Subcutaneous preadipocyte (primary cell): ENCODE measurements around the gene LCE3A. TPM values are rescaled to one million over a fixed set of nuclear protein-coding genes. Genes with fewer than 3 reads are reported as not detected.

Experiments
- small RNA-seq: library from RNA; depleted of rRNA; stranded (forward); fragments of <200 nt; gene quantifications from one replicate; pipeline ENCODE3, GENCODE V24; 2012
- total RNA-seq: library from RNA; depleted of rRNA; stranded (reverse); fragments of >200 nt; gene quantifications from 2 replicates; pipeline ENCODE4 v1.2.3, GENCODE V29; 2012

The LCE3A gene
- total RNA-seq = not detected in 2 replicates

GRCh38 chr1:152622803-152623202, at the start of gene LCE3A:
TSS of gene LCE3A (minus strand) at chr1:152623103. CDS start at chr1:152623103, 0 bp downstream.

DNA sequence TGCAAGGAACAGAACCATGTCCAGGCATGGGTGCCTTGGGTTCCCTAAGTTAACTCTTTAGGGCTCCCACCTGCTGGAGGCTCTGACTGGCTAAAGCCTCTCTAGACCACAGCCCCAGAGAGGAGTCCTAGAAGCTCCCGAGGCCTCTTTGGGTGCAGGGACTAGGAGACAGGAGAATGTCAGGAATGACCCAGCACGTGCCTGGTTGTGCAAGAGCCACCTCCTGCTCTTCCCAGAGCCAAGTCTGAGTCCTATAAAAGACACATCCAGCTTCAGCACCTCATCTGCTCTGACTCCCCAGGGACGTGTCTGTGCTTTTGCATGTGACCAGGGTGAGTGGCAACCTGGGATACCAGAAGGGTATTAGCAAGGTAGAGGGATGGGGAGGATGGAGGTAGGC, 40.2 kb upstream of the LCE3A start, which contains the start of gene LCE2D:
TSS of gene LCE2D (plus strand) at position 283 of the 400 bp plus-strand sequence. CDS start 726 bp downstream, outside the sequence.

GRCh38 chr1:152613511-152613910, 9.4 kb downstream of the LCE3A start, which contains the start of gene LCE3B:
TSS of gene LCE3B (plus strand) at chr1:152613811. CDS start at chr1:152613811, 0 bp downstream.

GRCh38 chr1:152599934-152600333, 23.0 kb downstream of the LCE3A start, which contains the start of gene LCE3C:
TSS of gene LCE3C (plus strand) at chr1:152600234. CDS start at chr1:152600732, 498 bp downstream.

DNA sequence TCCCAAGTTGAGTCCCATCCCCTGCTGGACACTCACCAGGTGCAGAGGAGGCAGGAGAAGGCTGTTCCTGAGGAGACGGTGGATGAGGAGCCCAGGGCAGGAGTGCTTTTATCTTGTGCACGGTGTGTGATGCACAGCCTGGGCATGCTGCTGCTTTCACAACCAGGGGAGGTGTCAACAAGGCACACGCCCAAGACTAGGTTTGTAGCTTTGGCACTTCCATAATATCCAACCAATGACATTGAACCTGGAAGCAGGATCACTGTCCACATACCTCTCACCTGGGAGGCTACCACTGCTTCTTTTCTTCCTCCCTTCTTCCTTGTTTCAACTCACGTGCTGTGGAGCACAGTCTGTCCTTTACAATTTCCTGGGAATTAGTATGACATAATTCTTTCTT, 42.5 kb downstream of the LCE3A start, which contains the start of gene LCE3D:
TSS of gene LCE3D (minus strand) at position 84 of the 400 bp plus-strand sequence. CDS start 580 bp downstream, outside the sequence.

Small RNAs within 50 kb of the gene (small RNA-seq; reads per million reads assigned to genes)
- gene LCE3A = not detected
- not detected for gene LCE3B

Other genes with a start within 250 kb of the LCE3A start
- gene CRNN, start 208.8 kb downstream of the LCE3A start, total RNA-seq = not detected in 2 replicates
- not detected in 2 replicates for gene LCE5A, start 112.3 kb downstream of the LCE3A start, total RNA-seq
- gene CRCT1, start 108.6 kb downstream of the LCE3A start, total RNA-seq = not detected in 2 replicates
- not detected in 2 replicates for gene LCE3E, start 56.3 kb downstream of the LCE3A start, total RNA-seq
- gene LCE3D, start 42.6 kb downstream of the LCE3A start, total RNA-seq = not detected in 2 replicates
- gene LCE3C, start 22.9 kb downstream of the LCE3A start, total RNA-seq = not detected in 2 replicates
- gene LCE3B, start 9.3 kb downstream of the LCE3A start, total RNA-seq = not detected in 2 replicates
- gene LCE2D, start 40.3 kb upstream of the LCE3A start, total RNA-seq = not detected in 2 replicates
- not detected in 2 replicates for gene LCE2C, start 52.2 kb upstream of the LCE3A start, total RNA-seq
- gene LCE2B, start 63.0 kb upstream of the LCE3A start, total RNA-seq = not detected in 2 replicates
- gene LCE2A, start 75.2 kb upstream of the LCE3A start, total RNA-seq = not detected in 2 replicates
- not detected in 2 replicates for gene LCE4A, start 85.1 kb upstream of the LCE3A start, total RNA-seq
- not detected in 2 replicates for gene KPRP, start 134.9 kb upstream of the LCE3A start, total RNA-seq
- not detected in 2 replicates for gene LCE1F, start 152.0 kb upstream of the LCE3A start, total RNA-seq
- gene LCE1E, start 163.2 kb upstream of the LCE3A start, total RNA-seq = 0.37 TPM in 1 of 2 replicates, not detected in the other
- gene LCE1D, start 173.6 kb upstream of the LCE3A start, total RNA-seq = not detected in 2 replicates
- gene LCE1C, start 183.5 kb upstream of the LCE3A start, total RNA-seq = not detected in 2 replicates
- not detected in 2 replicates for gene LCE1B, start 188.9 kb upstream of the LCE3A start, total RNA-seq
- gene LCE1A, start 204.4 kb upstream of the LCE3A start, total RNA-seq = not detected in 2 replicates
- gene LCE6A, start 219.8 kb upstream of the LCE3A start, total RNA-seq = not detected in 2 replicates
- gene LCE7A, start 236.9 kb upstream of the LCE3A start, total RNA-seq = not detected in 2 replicates